ENCODE measurements around the gene F2R.

- TF ChIP-seq, protein P1, sequence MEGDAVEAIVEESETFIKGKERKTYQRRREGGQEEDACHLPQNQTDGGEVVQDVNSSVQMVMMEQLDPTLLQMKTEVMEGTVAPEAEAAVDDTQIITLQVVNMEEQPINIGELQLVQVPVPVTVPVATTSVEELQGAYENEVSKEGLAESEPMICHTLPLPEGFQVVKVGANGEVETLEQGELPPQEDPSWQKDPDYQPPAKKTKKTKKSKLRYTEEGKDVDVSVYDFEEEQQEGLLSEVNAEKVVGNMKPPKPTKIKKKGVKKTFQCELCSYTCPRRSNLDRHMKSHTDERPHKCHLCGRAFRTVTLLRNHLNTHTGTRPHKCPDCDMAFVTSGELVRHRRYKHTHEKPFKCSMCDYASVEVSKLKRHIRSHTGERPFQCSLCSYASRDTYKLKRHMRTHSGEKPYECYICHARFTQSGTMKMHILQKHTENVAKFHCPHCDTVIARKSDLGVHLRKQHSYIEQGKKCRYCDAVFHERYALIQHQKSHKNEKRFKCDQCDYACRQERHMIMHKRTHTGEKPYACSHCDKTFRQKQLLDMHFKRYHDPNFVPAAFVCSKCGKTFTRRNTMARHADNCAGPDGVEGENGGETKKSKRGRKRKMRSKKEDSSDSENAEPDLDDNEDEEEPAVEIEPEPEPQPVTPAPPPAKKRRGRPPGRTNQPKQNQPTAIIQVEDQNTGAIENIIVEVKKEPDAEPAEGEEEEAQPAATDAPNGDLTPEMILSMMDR (IDR thresholded peaks at IDR 0.05) = no peak
- no peak for TF ChIP-seq POLR2A (IDR thresholded peaks at IDR 0.05)
These were observed 46.6 kb downstream of the F2R start for GRCh38 chr5:76762484-76762883.
